Mesenchymal stem cell (in vitro differentiated cells and primary cell): Measurements from ENCODE around the gene SRC.

Experiments used
- DNase-seq: peaks from one replicate; pipeline ENCODE4 v3.0.0-alpha.2; 2013
- H2AFZ ChIP-seq: one replicate; pipeline ENCODE4 v1.6.1; 2013; ENCODE audit warnings: low read depth, mild to moderate bottlenecking, control low read depth, inconsistent platforms, low read length, moderate library complexity
- H2AK5ac ChIP-seq: 2 replicates; pipeline ENCODE4 v1.6.1; 2013; ENCODE audit warnings: low read length, moderate library complexity, mild to moderate bottlenecking, inconsistent platforms; ENCODE audit not compliant: severe bottlenecking
- H2BK120ac ChIP-seq: one replicate; pipeline ENCODE4 v1.6.1; 2013; ENCODE audit warnings: low read depth, mild to moderate bottlenecking, inconsistent platforms, low read length, moderate library complexity
- H2BK12ac ChIP-seq, 2 experiments: one replicate each; pipeline ENCODE4 v1.6.1; 2013; ENCODE audit warnings: inconsistent platforms in 2 of 2, low read length in 2 of 2, mild to moderate bottlenecking in 2 of 2, moderate library complexity in 2 of 2, control low read depth in 1 of 2
- H2BK15ac ChIP-seq: one replicate; pipeline ENCODE4 v1.6.1; 2013; ENCODE audit warnings: mild to moderate bottlenecking, low read depth, inconsistent platforms; ENCODE audit not compliant: poor library complexity, severe bottlenecking
- H2BK5ac ChIP-seq: 2 replicates; pipeline ENCODE4 v1.6.1; 2013; ENCODE audit warnings: low read depth, mild to moderate bottlenecking, low read length, control low read depth, inconsistent platforms; ENCODE audit not compliant: poor library complexity, severe bottlenecking
- H3K14ac ChIP-seq, 2 experiments: one replicate each; pipeline ENCODE4 v1.6.1; 2013; ENCODE audit warnings: inconsistent platforms in 2 of 2, low read length in 2 of 2, control low read depth in 1 of 2, mild to moderate bottlenecking in 1 of 2, moderate library complexity in 1 of 2
- H3K18ac ChIP-seq, 2 experiments: one replicate each; pipeline ENCODE4 v1.6.1; 2013; ENCODE audit warnings: inconsistent platforms in 2 of 2, low read length in 2 of 2, control low read depth in 1 of 2, low read depth in 1 of 2, mild to moderate bottlenecking in 1 of 2
- H3K23ac ChIP-seq, 2 experiments: one replicate each; pipeline ENCODE4 v1.6.1; 2013; ENCODE audit warnings: inconsistent platforms in 2 of 2, low read length in 2 of 2, mild to moderate bottlenecking in 2 of 2, moderate library complexity in 2 of 2, control low read depth in 1 of 2
- H3K27ac ChIP-seq: 2 replicates; pipeline ENCODE4 v1.5.1; 2013; ENCODE audit warnings: mild to moderate bottlenecking, moderate library complexity, low read length, control low read depth, inconsistent platforms; ENCODE audit not compliant: poor library complexity, severe bottlenecking
- H3K27me3 ChIP-seq, 2 experiments: 2 replicates each; pipeline versions ENCODE4 v1.6.1 to v1.7.0; 2013; ENCODE audit warnings: low read length in 2 of 2, mild to moderate bottlenecking in 2 of 2, moderate library complexity in 2 of 2, control low read depth in 1 of 2, inconsistent platforms in 1 of 2; ENCODE audit not compliant: control insufficient read depth in 1 of 2, insufficient read depth in 1 of 2
- H3K36me3 ChIP-seq, 2 experiments: 2 replicates each; pipeline versions ENCODE4 v1.6.1 to v1.7.0; 2013; ENCODE audit warnings: low read length in 2 of 2, control low read depth in 1 of 2, inconsistent platforms in 1 of 2, low read depth in 1 of 2, mild to moderate bottlenecking in 1 of 2; ENCODE audit not compliant: insufficient read depth in 2 of 2, control insufficient read depth in 1 of 2
- H3K4ac ChIP-seq, 2 experiments: one replicate each; pipeline ENCODE4 v1.6.1; 2013; ENCODE audit warnings: inconsistent platforms in 2 of 2, low read length in 2 of 2, mild to moderate bottlenecking in 2 of 2, moderate library complexity in 2 of 2, control low read depth in 1 of 2, low read depth in 1 of 2
- H3K4me1 ChIP-seq: 2 replicates; pipeline ENCODE4 v1.6.1; 2013; ENCODE audit warnings: low read depth, low read length, control low read depth; ENCODE audit not compliant: control insufficient read depth, insufficient read depth
- H3K4me2 ChIP-seq: 2 replicates; pipeline ENCODE4 v1.6.1; 2013; ENCODE audit warnings: low read length, mild to moderate bottlenecking, inconsistent platforms; ENCODE audit not compliant: poor library complexity, severe bottlenecking
- H3K4me3 ChIP-seq, 2 experiments: 2 replicates each; pipeline versions ENCODE4 v1.5.1 to v1.7.0; 2013; ENCODE audit warnings: low read length in 2 of 2, mild to moderate bottlenecking in 2 of 2, control low read depth in 1 of 2, low read depth in 1 of 2; ENCODE audit not compliant: insufficient read depth in 1 of 2
- H3K79me1 ChIP-seq: replicated peaks from 2 replicates; pipeline ENCODE4 v1.6.1; 2013; ENCODE audit warnings: mild to moderate bottlenecking, control low read depth, low read length, inconsistent platforms; ENCODE audit not compliant: poor library complexity, severe bottlenecking
- H3K9ac ChIP-seq: 2 replicates; pipeline ENCODE4 v1.7.0; 2013; ENCODE audit warnings: mild to moderate bottlenecking, low read length, moderate library complexity
- H3K9me3 ChIP-seq: 2 replicates; pipeline ENCODE4 v1.7.0; 2013; ENCODE audit warnings: mild to moderate bottlenecking, low read length; ENCODE audit not compliant: control insufficient read depth
- H4K8ac ChIP-seq: one replicate; pipeline ENCODE4 v1.6.1; 2013; ENCODE audit warnings: inconsistent platforms, mild to moderate bottlenecking, low read length, moderate library complexity
- H4K91ac ChIP-seq: one replicate; pipeline ENCODE4 v1.6.1; 2013; ENCODE audit warnings: mild to moderate bottlenecking, low read length, inconsistent platforms
- WGBS: methylation state at CpG from one replicate; pipeline ENCODE4 v1.1.7; 2013; ENCODE audit warnings: mixed read lengths; 5-methylcytosine and 5-hydroxymethylcytosine counted together

The SRC gene

DNA sequence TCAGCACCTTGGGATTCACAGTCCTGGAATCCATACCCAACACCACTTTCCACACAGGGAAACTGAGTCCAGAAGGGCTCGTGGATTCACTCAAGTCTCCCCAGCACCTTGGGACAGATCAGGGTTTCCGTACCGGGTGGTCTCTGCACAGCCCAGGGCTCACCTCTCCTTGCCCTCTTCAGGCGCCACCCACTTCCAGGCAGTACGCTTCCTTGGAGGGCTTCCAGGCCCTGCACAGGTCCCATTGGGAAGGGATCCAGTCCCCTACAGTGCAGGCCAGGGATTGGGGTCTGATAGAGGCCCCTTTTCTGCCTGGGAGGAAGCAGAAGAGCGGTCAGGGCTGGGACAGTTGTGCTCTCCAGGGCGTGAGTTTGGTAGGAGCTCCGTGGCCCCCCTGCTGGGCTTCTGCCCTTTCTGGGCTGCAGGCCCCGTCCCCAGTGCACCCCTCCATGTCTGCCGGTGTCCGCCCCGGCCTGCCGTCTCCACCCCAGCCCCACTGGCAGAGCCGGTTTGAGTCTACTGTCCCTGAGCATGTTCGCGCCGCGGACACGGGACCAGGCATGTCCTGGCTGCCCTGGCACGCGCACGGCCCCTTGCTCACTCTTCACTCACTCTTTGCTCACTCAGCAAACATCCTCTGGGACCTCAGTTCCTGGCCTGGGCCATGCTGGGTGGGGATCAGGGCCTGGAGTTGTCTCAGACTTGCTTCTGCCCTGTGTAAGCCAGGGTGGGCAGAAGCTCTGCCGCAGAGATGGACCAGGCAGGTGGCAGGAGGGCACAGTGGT is 12.6 kb downstream of the SRC start:
- H2AFZ ChIP-seq: no peak overlapping the region
- 95% methylated on average over 14 of the region's 23 CpGs for WGBS
- no peak overlapping the region for H3K14ac ChIP-seq
- H4K91ac ChIP-seq: no peak overlapping the region
- no peak for DNase-seq
- H3K9ac ChIP-seq: peak overlapping the region; percentile 70
- peak overlapping the region in 1 of 2 experiments; percentile 51 for H3K4me3 ChIP-seq
- no peak overlapping the region for H3K18ac ChIP-seq
- H2BK15ac ChIP-seq: no peak overlapping the region
- H3K23ac ChIP-seq: no peak overlapping the region
- no peak overlapping the region for H2AK5ac ChIP-seq
- H2BK120ac ChIP-seq: no peak overlapping the region
- H3K4ac ChIP-seq: no peak overlapping the region
- no peak overlapping the region for H2BK5ac ChIP-seq
- no peak overlapping the region for H4K8ac ChIP-seq
- no peak overlapping the region for H3K4me2 ChIP-seq
- no peaks in the 10 kb centered on the region for H3K27me3 ChIP-seq
- H3K4me1 ChIP-seq: peaks cover 21% of the 10 kb centered on the region
- H2BK12ac ChIP-seq: no peak overlapping the region
- peaks cover 8 to 47% of the 10 kb centered on the region in 2 experiments for H3K36me3 ChIP-seq
- no peaks in the 10 kb centered on the region for H3K9me3 ChIP-seq
- no peak overlapping the region for H3K27ac ChIP-seq
- peaks cover 64% of the 10 kb centered on the region for H3K79me1 ChIP-seq

- peaks cover 23% of the 10 kb centered on the region for H3K4me1 ChIP-seq
- no peak overlapping the region for H2AFZ ChIP-seq
- no peak overlapping the region for H2BK15ac ChIP-seq
- H4K91ac ChIP-seq: no peak overlapping the region
- H3K14ac ChIP-seq: no peak overlapping the region
- peaks cover 65% of the 10 kb centered on the region for H3K79me1 ChIP-seq
- DNase-seq: no peak
- no peak overlapping the region for H2BK12ac ChIP-seq
- H2AK5ac ChIP-seq: no peak overlapping the region
- no peak overlapping the region for H3K23ac ChIP-seq
- peak overlapping the region in 1 of 2 experiments; percentile 51 for H3K4me3 ChIP-seq
- H3K27ac ChIP-seq: no peak overlapping the region
- no peak overlapping the region for H3K18ac ChIP-seq
- H2BK5ac ChIP-seq: no peak overlapping the region
- H3K4ac ChIP-seq: no peak overlapping the region
- 87% methylated on average over 9 of the region's 9 CpGs for WGBS
- no peaks in the 10 kb centered on the region for H3K9me3 ChIP-seq
- H3K36me3 ChIP-seq: peaks cover 0 to 47% of the 10 kb centered on the region in 2 experiments
- no peak overlapping the region for H2BK120ac ChIP-seq
- H3K9ac ChIP-seq: peak overlapping the region; percentile 70
- H3K27me3 ChIP-seq: no peaks in the 10 kb centered on the region
- no peak overlapping the region for H4K8ac ChIP-seq
- H3K4me2 ChIP-seq: no peak overlapping the region
These were observed 13.4 kb downstream of the SRC start for GRCh38 chr20:37359331-37359730.

- H2AK5ac ChIP-seq: no peak overlapping the region
- H3K4me1 ChIP-seq: peaks cover 22% of the 10 kb centered on the region
- DNase-seq: no peak
- no peak overlapping the region for H2BK15ac ChIP-seq
- no peak overlapping the region for H4K91ac ChIP-seq
- peaks cover 2 to 42% of the 10 kb centered on the region in 2 experiments for H3K36me3 ChIP-seq
- 89% methylated on average over 1 of the region's 5 CpGs for WGBS
- no peak overlapping the region for H3K18ac ChIP-seq
- no peak overlapping the region for H2AFZ ChIP-seq
- no peaks in the 10 kb centered on the region for H3K9me3 ChIP-seq
- H2BK120ac ChIP-seq: no peak overlapping the region
- H3K27me3 ChIP-seq: no peaks in the 10 kb centered on the region
- no peak overlapping the region for H2BK5ac ChIP-seq
- H3K14ac ChIP-seq: no peak overlapping the region
- H3K4ac ChIP-seq: no peak overlapping the region
- peak overlapping the region; percentile 70 for H3K9ac ChIP-seq
- H3K4me2 ChIP-seq: no peak overlapping the region
- no peak overlapping the region for H4K8ac ChIP-seq
- H3K27ac ChIP-seq: no peak overlapping the region
- H2BK12ac ChIP-seq: no peak overlapping the region
- no peak overlapping the region for H3K4me3 ChIP-seq
- H3K23ac ChIP-seq: no peak overlapping the region
- H3K79me1 ChIP-seq: peaks cover 65% of the 10 kb centered on the region
These were observed 13.9 kb downstream of the SRC start for GRCh38 chr20:37359836-37360235.

DNA sequence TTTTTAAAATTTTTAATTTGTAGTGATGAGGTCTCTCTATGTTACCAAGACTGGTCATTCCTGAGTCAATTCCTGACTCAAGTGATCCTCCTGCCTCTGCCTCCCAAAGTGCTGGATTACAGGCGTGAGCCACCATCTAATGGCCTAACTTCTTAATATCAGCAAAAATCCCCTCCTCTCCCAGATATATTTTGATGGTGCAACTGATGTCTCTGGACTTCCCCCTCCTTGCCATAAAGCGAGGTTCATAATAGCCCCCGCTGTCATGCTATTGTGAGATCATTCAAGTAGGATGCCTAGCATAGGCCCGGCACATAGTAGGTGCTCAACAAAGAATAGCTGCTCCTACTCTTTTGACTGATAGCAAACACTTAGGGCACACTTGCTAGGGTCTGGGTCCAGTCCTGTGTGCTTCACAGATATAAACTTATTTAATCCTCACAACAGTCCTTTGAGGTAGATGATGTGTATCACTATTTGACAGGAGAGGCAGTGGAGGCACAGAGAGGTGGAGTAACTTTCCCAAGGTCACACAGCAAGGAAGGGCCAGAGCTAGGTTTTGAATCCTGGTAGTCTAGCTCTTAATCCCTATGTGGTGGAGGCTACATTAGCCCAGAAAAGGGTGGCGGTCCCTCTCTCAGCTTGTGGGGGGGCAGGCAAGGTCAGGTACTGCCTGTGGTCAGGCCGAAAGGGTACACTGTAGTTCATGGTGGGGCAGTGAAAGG is 14.6 kb downstream of the SRC start:
- WGBS: 98% methylated on average over 6 of the region's 6 CpGs
- DNase-seq: no peak

More for the DNA sequence above, 14.6 kb downstream of the SRC start:
- Histone ChIP-seq H3K14ac (no peak overlapping the region), H3K4me1 (peaks cover 21% of the 10 kb centered on the region), H3K36me3 (peaks cover 9 to 43% of the 10 kb centered on the region in 2 experiments), H2BK5ac (no peak overlapping the region), H2AK5ac (no peak overlapping the region), H2BK12ac (no peak overlapping the region), H2BK15ac (no peak overlapping the region), H4K91ac (no peak overlapping the region), H3K4me3 (no peak overlapping the region), H3K23ac (no peak overlapping the region), H3K4me2 (no peak overlapping the region), H3K9me3 (no peaks in the 10 kb centered on the region), H3K4ac (no peak overlapping the region), H2BK120ac (no peak overlapping the region), H4K8ac (no peak overlapping the region), H3K18ac (no peak overlapping the region), H3K9ac (no peak overlapping the region), H2AFZ (no peak overlapping the region), H3K27ac (no peak overlapping the region), H3K79me1 (peaks cover 62% of the 10 kb centered on the region), H3K27me3 (no peaks in the 10 kb centered on the region)
